NCI-H146 treated with DMSO at 0.1 percent for 48 hours (cell line): ENCODE results near the gene ENOX1.
A peak's percentile ranks its signal among the peaks of the same experiment; 100 is the strongest.

Experiments used
- DNase-seq: peaks from one replicate; lab custom pipeline; 2025; ENCODE audit not compliant: unreplicated experiment; lab: John Stamatoyannopoulos, UW

The ENOX1 gene

GRCh38 chr13:43492311-43492710 lies 294.5 kb downstream of the ENOX1 start:
- no peak for DNase-seq

DNA sequence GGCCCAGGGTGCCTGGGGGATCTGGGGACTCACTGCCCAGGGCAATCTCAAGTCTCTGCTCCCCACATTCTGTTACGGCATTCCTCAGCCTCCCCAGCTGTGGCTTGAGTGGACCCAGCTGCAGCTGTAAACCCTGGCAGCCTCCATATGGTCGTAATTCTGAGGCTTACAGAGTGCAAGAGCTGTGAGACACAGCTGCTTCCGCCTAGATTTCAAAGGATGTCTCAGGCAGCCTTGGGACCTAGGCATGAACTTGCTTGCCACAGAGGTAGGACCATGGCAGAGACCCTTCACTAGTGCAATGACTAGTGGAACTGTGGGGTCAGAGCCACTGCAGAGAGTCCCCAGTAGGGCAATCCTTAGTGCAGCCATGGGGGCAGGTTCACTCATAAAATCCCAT lies 297.5 kb downstream of the ENOX1 start:
- DNase-seq: no peak

- no peak for DNase-seq
Measured at GRCh38 chr13:43487885-43488284, 298.9 kb downstream of the ENOX1 start.

GRCh38 chr13:43487461-43487860 lies 299.3 kb downstream of the ENOX1 start:
- no peak for DNase-seq

DNA sequence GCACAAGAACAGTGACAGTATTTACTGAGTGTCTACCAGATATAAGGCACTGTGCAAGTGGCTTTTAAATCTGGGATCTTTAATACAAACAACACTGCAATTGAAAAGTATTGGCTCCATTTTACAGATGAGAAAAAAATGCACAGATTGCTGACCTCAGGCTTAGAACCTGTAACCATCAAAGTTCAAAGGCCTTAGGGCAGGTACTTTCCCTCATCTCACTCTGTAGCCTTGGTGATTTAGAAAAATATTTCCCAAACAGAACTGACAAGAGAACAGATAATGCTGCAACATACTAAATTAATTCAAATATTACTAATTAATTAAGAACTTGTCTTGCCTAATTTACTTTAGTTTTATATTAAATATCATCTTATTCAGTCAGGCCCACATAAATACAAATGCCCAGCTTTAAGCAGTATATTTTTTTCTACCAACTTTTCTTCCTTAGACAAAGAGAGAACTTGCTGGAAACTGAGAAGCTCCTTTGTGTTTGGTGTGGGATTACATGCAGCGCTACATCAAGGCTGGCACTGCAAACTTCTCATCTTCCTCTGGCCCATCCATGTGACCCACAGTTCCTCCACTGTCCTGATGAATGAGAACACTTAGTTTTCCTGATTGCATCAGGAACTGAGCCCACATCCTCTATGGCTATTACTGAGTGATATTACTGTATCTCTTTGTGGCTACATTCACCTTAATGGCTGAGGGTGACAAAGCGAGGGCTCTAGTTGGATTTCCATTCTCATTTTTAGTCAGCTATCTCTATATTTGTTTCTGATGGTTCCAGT lies 302.1 kb downstream of the ENOX1 start:
- no peak for DNase-seq

GRCh38 chr13:43483930-43484329 lies 302.8 kb downstream of the ENOX1 start:
- DNase-seq: no peak

DNA sequence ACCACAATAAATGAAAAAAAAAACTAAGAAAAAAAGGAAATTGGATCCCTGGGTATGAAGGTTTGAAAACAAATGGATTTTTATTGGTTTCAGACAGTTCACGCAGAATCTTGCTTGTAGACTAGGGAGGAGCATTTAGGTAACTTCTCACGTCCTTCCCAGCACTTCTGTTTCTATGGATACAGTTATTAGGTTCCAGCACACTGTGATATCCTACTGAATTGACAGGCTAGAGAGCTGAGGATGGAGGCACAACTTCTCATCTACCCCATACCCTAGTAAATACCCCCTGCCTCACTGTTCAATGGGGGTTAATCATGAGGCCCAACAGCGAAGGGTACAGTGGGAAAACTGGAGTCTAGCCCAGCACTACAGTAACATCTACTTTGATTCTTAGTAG lies 304.1 kb downstream of the ENOX1 start:
- no peak for DNase-seq

DNA sequence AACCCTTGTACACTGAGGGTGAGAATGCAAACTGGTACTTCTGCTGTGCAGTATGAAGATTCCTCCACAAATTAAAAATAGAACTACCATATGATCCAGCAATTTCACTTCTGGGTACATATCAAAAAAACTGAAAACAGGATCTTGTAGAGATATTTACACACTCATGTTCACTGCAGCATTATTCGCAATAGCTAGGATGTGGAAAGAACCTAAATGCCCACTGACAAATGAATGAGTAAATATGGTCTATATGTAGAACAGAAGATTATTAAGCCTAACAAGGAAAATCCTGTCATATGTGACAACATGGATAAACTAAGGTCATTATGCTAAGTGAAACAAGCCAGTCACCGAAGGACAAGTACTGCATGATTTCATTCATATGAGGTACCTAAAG lies 304.7 kb downstream of the ENOX1 start:
- no peak for DNase-seq

GRCh38 chr13:43478902-43479301 lies 307.9 kb downstream of the ENOX1 start:
- DNase-seq: no peak

DNA sequence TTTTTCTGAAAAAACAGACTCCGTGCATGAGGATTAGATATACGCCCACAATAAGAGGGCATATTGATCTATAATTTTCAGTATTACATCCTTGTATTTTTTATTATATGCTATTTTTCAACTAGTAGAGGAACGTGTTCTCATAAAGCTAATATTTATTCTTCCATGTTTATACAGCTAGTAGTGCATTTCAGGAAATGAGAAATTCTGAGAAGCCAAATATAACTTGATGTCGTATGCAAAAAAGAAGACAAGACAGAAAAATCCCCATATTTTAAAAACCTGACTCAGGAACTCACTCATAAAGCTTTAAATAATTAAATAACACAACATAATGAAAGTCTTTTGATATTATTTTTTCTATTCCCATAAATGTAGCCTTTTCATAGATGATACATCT lies 308.6 kb downstream of the ENOX1 start:
- no peak for DNase-seq

- DNase-seq: no peak
Measured at GRCh38 chr13:43475140-43475539, 311.6 kb downstream of the ENOX1 start.

- DNase-seq: peak; percentile 12
Measured at GRCh38 chr13:43473437-43473836, 313.3 kb downstream of the ENOX1 start.

DNA sequence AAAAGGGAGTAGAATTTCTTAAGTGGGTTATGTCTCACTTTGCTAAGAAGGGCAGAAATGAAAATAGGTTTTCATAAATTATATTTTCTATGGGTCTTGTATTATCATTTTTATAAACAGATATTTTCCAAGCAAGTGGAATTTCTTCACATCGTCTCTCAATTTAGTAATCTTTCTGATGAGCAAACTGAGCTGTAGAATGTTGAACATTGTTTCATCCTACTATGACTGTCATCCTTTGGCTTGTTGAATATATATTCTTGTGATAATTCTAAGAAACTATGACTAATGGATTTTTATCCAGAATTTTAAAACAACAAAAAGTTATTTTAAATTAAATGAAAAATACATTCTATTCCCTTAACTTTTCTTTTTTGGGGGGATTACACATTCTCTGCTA lies 313.8 kb downstream of the ENOX1 start:
- DNase-seq: no peak

- no peak for DNase-seq
Measured at GRCh38 chr13:43472339-43472738, 314.4 kb downstream of the ENOX1 start.

- DNase-seq: no peak
Measured at GRCh38 chr13:43470610-43471009, 316.2 kb downstream of the ENOX1 start.

GRCh38 chr13:43469791-43470190 lies 317.0 kb downstream of the ENOX1 start:
- DNase-seq: no peak

GRCh38 chr13:43464578-43465264 lies 322.1 kb downstream of the ENOX1 start:
- DNase-seq: no peak

- DNase-seq: no peak
Measured at GRCh38 chr13:43448605-43449336, 338.0 kb downstream of the ENOX1 start.

- DNase-seq: no peak
Measured at GRCh38 chr13:43446126-43446525, 340.6 kb downstream of the ENOX1 start.

- no peak for DNase-seq
Measured at GRCh38 chr13:43445668-43446067, 341.1 kb downstream of the ENOX1 start.

GRCh38 chr13:43444081-43444480 lies 342.7 kb downstream of the ENOX1 start:
- DNase-seq: no peak
